Caki2 (cell line): ENCODE results near the gene LRRC58. TPM values are rescaled to one million over a fixed set of nuclear protein-coding genes. Genes with fewer than 3 reads are reported as not detected.
"Not testable (repeated sequence)": the region's sequence is repeated elsewhere in the genome, so short reads cannot be mapped to it uniquely, and the experiment has no call there.

Experiments
- DNase-seq: peaks from one replicate; pipeline ENCODE4 v3.0.0-alpha.2; 2015; ENCODE audit warnings: low read depth
- in situ Hi-C: cut with HindIII; loops from 2 replicates; pipeline ENCODE4 v1.10.0; 2016; ENCODE audit warnings: low sequenced_read_pairs, low pct_unique_long_range_greater_than_20kb, mixed read lengths
- total RNA-seq: library from RNA; depleted of rRNA; stranded (reverse); fragments of >200 nt; shearing (Covaris generic); gene quantifications from 2 replicates; pipeline ENCODE4 v1.2.3, GENCODE V29; 2014; ENCODE audit warnings: low replicate concordance

LRRC58 gene
- total RNA-seq, 1 experiment from 2014 or later: 11.4 TPM

- in situ Hi-C loops: no loop called here
- DNase-seq: peak; percentile 23
Observed at GRCh38 chr3:120348065-120348990, 826 bp downstream of the LRRC58 start.

DNA sequence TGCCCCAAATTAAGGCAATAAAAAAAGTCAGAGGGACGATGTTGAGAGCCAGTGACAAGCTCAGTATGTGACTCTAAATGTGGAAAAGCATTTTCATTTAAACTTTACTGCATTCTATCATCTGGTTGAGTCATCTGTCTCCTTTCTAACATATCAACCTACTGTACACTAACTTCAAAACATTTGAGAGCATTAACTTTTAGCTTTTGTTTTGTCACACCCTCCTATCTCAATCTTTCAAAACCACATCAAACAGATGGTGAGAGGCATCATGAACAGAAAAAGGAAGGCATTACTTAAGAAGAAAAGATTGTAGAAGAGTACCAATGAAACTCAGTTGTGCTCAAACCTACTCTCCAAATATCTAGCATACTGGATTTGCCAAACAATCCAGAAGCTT is 4.8 kb downstream of the LRRC58 start:
- in situ Hi-C loops: no loop called here
- DNase-seq: no peak

GRCh38 chr3:120341658-120342346 is 7.4 kb downstream of the LRRC58 start:
- DNase-seq: no peak
- in situ Hi-C loops: no loop called here

GRCh38 chr3:120339362-120339761 is 9.8 kb downstream of the LRRC58 start:
- in situ Hi-C loops: no loop called here
- no peak for DNase-seq

DNA sequence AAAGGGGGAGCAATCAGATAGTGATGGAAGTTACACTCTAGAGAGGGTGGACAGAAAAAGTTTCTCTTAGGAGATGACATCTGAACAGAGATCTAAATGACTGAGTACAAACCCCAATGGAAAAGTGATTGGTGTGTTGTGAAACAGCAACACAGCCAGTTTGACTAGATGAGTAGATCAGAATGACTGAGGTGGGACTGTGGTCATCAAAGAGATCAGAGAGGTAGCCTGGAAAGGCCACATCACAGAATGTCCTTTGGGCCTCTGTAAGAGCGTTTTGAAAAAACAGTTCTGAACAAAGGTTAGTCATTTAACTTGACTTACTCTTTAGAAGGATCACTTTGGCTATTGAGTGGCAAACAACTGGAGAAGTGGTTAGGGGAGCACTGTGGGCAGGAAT is 10.6 kb downstream of the LRRC58 start:
- no peak for DNase-seq
- in situ Hi-C loops: no loop called here

GRCh38 chr3:120332646-120333045 is 16.5 kb downstream of the LRRC58 start:
- DNase-seq: no peak
- in situ Hi-C loops: no loop called here

DNA sequence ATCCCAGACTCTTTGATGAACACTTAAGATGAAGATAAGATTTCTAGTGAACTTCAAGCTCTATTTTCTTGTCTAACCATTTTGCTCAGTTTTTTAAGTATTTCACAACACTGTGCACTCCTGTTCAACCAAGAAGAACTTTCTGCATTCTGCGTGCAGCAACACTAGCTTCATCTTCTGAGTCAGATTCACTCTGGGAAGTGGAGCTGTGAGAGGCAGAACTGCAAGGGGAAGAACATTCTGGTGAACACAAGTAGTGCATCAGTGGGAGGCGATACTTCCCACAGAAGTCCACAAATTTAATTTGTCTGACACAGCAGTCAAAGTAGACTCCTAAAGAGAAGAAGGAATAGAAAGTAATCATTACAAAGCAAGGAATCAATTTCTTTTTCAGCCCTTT is 18.1 kb downstream of the LRRC58 start:
- in situ Hi-C loops: no loop called here
- no peak for DNase-seq

DNA sequence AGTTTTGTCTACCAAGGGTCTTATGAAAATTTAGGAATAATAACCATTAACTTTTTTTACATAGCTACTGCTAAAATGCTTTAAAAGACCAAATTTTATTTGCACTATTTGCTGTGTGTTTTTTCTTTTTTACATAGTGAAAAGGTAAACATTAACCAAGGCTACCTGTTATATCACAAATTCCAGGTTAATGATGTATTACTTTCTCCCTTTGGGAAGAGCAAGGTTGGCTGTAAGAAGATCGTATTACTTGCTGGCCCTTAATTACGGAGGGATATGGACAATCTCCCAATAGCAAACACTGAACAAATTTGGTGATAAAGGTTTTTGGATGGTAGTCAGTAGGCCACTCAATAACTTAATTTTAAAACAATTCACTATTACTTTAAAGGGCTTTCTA is 22.4 kb downstream of the LRRC58 start:
- no peak for DNase-seq
- in situ Hi-C loops: no loop called here

DNA sequence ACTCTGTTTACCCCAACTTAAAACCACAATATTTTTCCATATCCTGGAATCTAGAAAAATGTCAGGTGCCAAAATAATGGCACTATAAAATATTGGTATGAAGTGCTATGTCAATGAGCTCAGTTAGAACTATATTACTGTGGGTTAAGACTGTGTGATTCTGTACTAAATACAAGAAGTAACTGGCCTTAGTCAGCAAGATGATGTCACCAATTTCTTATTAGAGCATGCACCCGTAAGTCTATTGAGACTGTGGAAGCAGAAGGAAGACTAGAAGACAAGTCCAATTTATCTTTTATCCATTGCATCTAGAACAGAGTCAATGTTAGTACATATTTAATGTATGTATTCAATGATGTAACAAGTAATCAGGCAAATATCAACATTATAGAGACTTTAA is 25.0 kb downstream of the LRRC58 start:
- DNase-seq: no peak
- in situ Hi-C loops: no loop called here

DNA sequence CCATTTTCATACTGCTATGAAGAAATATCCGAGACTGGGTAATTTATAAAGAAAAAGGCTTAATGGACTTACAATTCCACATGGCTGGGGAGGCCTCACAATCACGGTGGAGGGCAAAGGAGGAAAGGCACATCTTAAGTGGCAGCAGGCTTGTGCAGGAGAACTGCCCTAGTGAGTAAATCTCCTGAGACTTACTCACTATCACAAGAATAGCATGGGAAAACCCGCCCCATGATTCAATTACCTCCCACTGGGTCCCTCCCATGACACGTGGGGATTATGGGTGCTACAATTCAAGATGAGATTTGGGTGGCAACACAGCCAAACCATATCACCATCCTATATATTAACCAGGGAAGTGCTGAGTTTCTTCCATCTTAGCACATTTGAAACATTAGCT is 25.4 kb downstream of the LRRC58 start:
- in situ Hi-C loops: not testable (repeated sequence)

GRCh38 chr3:120311863-120312794 is 37.0 kb downstream of the LRRC58 start:
- no peak for DNase-seq
- in situ Hi-C loops: no loop called here

More for the DNA sequence above, 25.4 kb downstream of the LRRC58 start:
- DNase-seq: peak; percentile 2

- DNase-seq: no peak
- in situ Hi-C loops: no loop called here
Observed at GRCh38 chr3:120306519-120307455, 42.4 kb downstream of the LRRC58 start.

- in situ Hi-C loops: no loop called here
Observed at GRCh38 chr3:120304616-120305015, 44.5 kb downstream of the LRRC58 start.

DNA sequence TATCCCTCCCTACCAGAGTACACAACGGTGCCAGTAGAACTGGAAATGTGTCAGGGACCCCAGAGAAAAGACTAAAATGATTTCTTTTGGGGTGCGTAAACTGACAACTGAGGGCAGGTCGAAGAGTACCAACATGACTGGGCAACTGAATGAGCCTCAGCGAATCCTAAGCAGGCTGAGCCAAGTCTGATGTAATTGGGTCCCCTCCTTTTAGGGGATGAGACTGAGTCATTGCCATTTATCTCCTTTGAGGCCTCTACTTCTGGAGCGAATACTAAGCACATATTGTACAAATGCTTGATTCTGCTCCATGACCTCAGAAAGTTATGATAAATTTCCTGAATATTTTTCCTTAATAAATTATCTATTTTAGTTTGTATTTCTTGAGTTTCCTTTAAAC is 46.8 kb downstream of the LRRC58 start:
- no peak for DNase-seq
- in situ Hi-C loops: no loop called here

More at GRCh38 chr3:120304616-120305015, 44.5 kb downstream of the LRRC58 start:
- DNase-seq: no peak

DNA sequence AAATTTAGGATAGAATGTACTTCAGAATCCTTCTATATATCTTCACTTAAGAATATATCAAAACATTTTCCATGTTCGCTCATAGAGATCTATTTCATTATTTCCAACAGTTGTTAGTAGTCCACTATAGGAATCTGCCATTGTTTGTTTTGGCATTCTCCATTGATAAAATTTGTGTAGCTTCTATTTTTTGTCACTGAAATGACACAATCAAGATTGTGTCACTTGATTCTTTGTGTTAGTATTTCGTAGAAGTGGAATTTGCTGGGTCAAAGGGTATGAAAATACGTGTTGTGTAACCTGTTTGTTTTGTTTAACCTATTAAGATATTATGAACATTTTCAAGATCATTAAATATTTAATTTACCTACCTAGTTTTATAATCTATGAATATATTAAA is 48.2 kb downstream of the LRRC58 start:
- no peak for DNase-seq
- in situ Hi-C loops: no loop called here

DNA sequence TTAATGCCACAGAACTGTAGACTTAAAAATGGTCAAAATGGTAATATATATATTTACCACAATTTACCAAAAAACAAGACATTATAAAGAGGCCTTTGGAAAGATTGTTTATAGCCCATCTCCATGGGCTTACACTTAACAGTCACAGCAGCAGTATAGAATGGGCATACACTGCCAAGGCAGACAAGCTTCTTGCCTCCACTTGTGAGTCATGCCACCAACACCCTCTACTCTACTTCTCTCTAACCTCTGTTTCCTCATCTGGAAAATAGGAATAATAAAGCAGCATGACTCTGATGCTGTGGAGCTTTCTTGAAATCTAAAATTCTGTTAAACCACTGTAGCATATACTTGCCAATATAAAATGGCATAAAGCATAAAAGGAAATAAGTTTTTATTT is 49.8 kb downstream of the LRRC58 start:
- in situ Hi-C loops: no loop called here
- DNase-seq: no peak

- no peak for DNase-seq
- in situ Hi-C loops: no loop called here
Observed at GRCh38 chr3:120298996-120299395, 50.2 kb downstream of the LRRC58 start.
